SU-DHL-6 (cell line): ENCODE measurements around the gene LRRC37A.
"Not testable (repeated sequence)": the region's sequence is repeated elsewhere in the genome, so short reads cannot be mapped to it uniquely, and the experiment has no call there.

ENCODE experiments used
- H2AFZ ChIP-seq: fragments of 200-600 bp; sonication (generic); 2 replicates; pipeline ENCODE4 v1.6.1; 2014; ENCODE audit warnings: low read depth, mild to moderate bottlenecking, moderate library complexity, mixed read lengths, antibody characterized with exemption, low read length; ENCODE audit not compliant: severe bottlenecking
- H3F3A ChIP-seq: fragments of 200-600 bp; shearing (Covaris generic); 2 replicates; pipeline ENCODE4 v1.6.0; 2016; ENCODE audit warnings: antibody characterized with exemption, mild to moderate bottlenecking; ENCODE audit not compliant: insufficient read depth
- H3K27ac ChIP-seq: fragments of 200-600 bp; sonication (generic); 2 replicates; pipeline ENCODE4 v1.5.1; 2016; ENCODE audit warnings: low read depth, mild to moderate bottlenecking, low read length, moderate library complexity, mixed read lengths
- H3K27me3 ChIP-seq: fragments of 200-600 bp; sonication (generic), shearing (Covaris generic); 2 replicates; pipeline ENCODE4 v1.6.0; 2014; ENCODE audit warnings: mild to moderate bottlenecking, low read length
- H3K36me3 ChIP-seq: fragments of 200-600 bp; sonication (generic); 2 replicates; pipeline ENCODE4 v1.6.1; 2014; ENCODE audit warnings: mild to moderate bottlenecking, low read length, mixed read lengths
- H3K4me2 ChIP-seq: fragments of 300-600, 200-600 bp; shearing (Covaris generic), sonication (generic); 2 replicates; pipeline ENCODE4 v1.6.0; 2014; ENCODE audit warnings: low read length, low read depth, mild to moderate bottlenecking; ENCODE audit not compliant: poor library complexity, severe bottlenecking
- H3K4me3 ChIP-seq: fragments of 200-600 bp; sonication (generic); 2 replicates; pipeline ENCODE4 v1.5.1; 2014; ENCODE audit warnings: antibody characterized with exemption, low read length, mild to moderate bottlenecking, mixed read lengths; ENCODE audit not compliant: insufficient read depth, poor library complexity, severe bottlenecking
- H3K79me2 ChIP-seq: fragments of 200-600 bp; sonication (generic); 2 replicates; pipeline ENCODE4 v1.6.1; 2014; ENCODE audit warnings: mild to moderate bottlenecking, low read length, moderate library complexity; ENCODE audit not compliant: insufficient read depth
- H3K9ac ChIP-seq: fragments of 200-600 bp; sonication (generic); 2 replicates; pipeline ENCODE4 v1.7.0; 2014; ENCODE audit warnings: mild to moderate bottlenecking, low read length
- H3K9me2 ChIP-seq: fragments of 200-600 bp; sonication (generic); replicated peaks from 2 replicates; pipeline ENCODE4 v1.6.1; 2014; ENCODE audit warnings: low read length; ENCODE audit not compliant: insufficient read depth
- H3K9me3 ChIP-seq: fragments of 200-600 bp; sonication (generic); 2 replicates; pipeline ENCODE4 v1.6.1; 2014; ENCODE audit warnings: low read length, mixed read lengths; ENCODE audit not compliant: insufficient read depth
- H4K20me1 ChIP-seq: fragments of 200-600 bp; sonication (generic); 2 replicates; pipeline ENCODE4 v1.6.1; 2014; ENCODE audit warnings: low read depth, mild to moderate bottlenecking, antibody characterized with exemption, low read length, moderate library complexity, mixed read lengths
- CTCF ChIP-seq: fragments of 200-600 bp; sonication (generic); IDR thresholded peaks from one replicate; pipeline ENCODE4 v1.5.1; 2017; ENCODE audit warnings: antibody characterized with exemption, mild to moderate bottlenecking, low read length, moderate library complexity; ENCODE audit not compliant: insufficient read depth, poor library complexity, severe bottlenecking
- EZH2phosphoT487 ChIP-seq: fragments of 200-600 bp; sonication (generic), shearing (Covaris generic); conservative IDR thresholded peaks from 2 replicates; pipeline ENCODE4 v1.6.1; 2018; ENCODE audit warnings: mild to moderate bottlenecking, antibody characterized with exemption, low read length, moderate library complexity, mixed read lengths

LRRC37A gene

GRCh38 chr17:46262271-46262670 lies 32.7 kb upstream of the LRRC37A start:
- no peaks in the 10 kb centered on the region for H3K27me3 ChIP-seq
- no peaks in the 10 kb centered on the region for H3K9me2 ChIP-seq
- H4K20me1 ChIP-seq, result no peaks in the 10 kb centered on the region
- H2AFZ ChIP-seq, result no peak overlapping the region
- no peak overlapping the region for H3K9ac ChIP-seq
- TF ChIP-seq EZH2phosphoT487 (no peak), CTCF (no peak)
- H3K36me3 ChIP-seq, result no peaks in the 10 kb centered on the region
- H3K9me3 ChIP-seq, result no peaks in the 10 kb centered on the region
- H3K79me2 ChIP-seq, result no peaks in the 10 kb centered on the region
- no peak overlapping the region for H3K4me3 ChIP-seq
- no peak overlapping the region for H3K4me2 ChIP-seq
- no peaks in the 10 kb centered on the region for H3F3A ChIP-seq
- no peak overlapping the region for H3K27ac ChIP-seq

GRCh38 chr17:46264456-46265198 lies 30.3 kb upstream of the LRRC37A start:
- H3K4me3 ChIP-seq, result no peak overlapping the region
- no peaks in the 10 kb centered on the region for H3K36me3 ChIP-seq
- H3K27ac ChIP-seq, result no peak overlapping the region
- H2AFZ ChIP-seq, result no peak overlapping the region
- no peaks in the 10 kb centered on the region for H3K9me3 ChIP-seq
- H3K27me3 ChIP-seq, result no peaks in the 10 kb centered on the region
- TF ChIP-seq CTCF (no peak), EZH2phosphoT487 (no peak)
- no peaks in the 10 kb centered on the region for H3K79me2 ChIP-seq
- H4K20me1 ChIP-seq, result no peaks in the 10 kb centered on the region
- no peaks in the 10 kb centered on the region for H3K9me2 ChIP-seq
- H3K9ac ChIP-seq, result no peak overlapping the region
- 0 out of 2 replicates have a peak, but pooled peaks cover 4% of the 10 kb centered on the region for H3F3A ChIP-seq
- no peak overlapping the region for H3K4me2 ChIP-seq

GRCh38 chr17:46266063-46266655 lies 28.8 kb upstream of the LRRC37A start:
- Histone ChIP-seq H3K4me3 (peak overlapping the region; percentile 53), H2AFZ (peak overlapping the region; percentile 87), H3K9ac (peak overlapping the region; percentile 63), H3K4me2 (peak overlapping the region; percentile 62)
- not testable (repeated sequence) for H3K9me2 ChIP-seq, H3K27ac ChIP-seq, H3F3A ChIP-seq, H3K9me3 ChIP-seq, H3K79me2 ChIP-seq, H4K20me1 ChIP-seq, H3K27me3 ChIP-seq, H3K36me3 ChIP-seq
